HG03025 (cell line): ENCODE data around the gene GET3.
"Not testable (repeated sequence)": the region's sequence is repeated elsewhere in the genome, so short reads cannot be mapped to it uniquely, and the experiment has no call there.

Experiments
- ATAC-seq: cut with Tn5 transposase; IDR thresholded peaks from one replicate; pipeline ENCODE4 v1.9.1; 2021; ENCODE audit warnings: mild to moderate bottlenecking, moderate library complexity; ENCODE audit not compliant: unreplicated experiment, low FRiP score

Gene GET3

DNA sequence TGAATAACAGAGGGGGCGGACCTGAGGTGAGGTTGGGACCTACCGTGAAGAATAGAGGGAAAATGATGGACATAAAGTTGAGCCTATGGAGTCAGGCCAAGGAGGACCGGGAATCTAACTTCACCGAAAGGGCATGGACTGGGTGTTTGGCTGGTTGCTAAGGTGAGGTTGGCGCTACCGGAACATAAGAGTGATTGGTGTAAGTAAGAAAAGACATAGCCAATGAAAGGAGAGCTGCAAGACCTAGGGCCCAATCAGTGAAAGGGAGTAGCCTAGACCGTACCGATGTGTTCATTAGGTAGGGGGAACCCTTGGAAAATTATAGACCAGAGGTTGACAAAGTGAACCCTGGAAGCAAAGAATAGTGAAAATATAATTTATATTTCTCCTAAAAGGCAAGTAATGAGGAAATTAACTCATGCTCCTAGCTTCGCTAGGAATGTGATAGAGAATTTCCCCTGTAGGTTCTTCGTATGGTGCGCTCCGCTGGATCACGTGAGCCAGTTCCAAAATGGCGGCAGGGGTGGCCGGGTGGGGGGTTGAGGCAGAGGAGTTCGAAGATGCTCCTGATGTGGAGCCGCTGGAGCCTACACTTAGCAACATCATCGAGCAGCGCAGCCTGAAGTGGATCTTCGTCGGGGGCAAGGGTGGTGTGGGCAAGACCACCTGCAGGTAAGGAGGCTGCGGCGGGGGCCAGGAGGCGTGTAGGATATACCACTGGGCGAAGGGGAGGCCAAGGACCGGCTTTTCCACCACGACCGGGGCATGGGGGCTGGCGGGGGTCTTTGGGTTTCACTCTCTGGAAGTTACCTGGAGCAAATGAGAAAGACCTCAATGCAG is at the start of gene GET3:
GET3 (plus strand) TSS at position 503 of the 840 bp plus-strand sequence; CDS start at position 512, 9 bp downstream.
- ATAC-seq: peak; percentile 61

DNA sequence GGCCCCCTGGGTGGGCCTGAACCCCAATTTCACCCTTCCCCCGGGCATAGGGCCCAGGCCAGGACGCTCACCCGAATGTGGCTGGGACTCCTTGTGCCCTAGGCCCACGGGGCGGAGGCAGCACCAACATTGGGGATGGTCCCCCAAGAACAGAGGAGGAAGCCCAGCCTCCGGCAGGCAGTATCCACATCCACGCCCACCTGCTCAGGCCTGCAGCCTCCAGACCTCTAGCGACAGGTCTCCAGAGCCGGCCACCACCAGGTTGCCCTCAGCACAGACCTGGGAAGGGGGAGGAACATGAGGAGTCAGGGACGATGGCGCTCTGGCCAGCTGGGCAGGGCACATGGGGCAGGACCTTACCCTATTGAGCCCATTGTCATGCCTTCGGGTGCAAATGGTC is 48.3 kb upstream of the GET3 start:
- no peak for ATAC-seq

DNA sequence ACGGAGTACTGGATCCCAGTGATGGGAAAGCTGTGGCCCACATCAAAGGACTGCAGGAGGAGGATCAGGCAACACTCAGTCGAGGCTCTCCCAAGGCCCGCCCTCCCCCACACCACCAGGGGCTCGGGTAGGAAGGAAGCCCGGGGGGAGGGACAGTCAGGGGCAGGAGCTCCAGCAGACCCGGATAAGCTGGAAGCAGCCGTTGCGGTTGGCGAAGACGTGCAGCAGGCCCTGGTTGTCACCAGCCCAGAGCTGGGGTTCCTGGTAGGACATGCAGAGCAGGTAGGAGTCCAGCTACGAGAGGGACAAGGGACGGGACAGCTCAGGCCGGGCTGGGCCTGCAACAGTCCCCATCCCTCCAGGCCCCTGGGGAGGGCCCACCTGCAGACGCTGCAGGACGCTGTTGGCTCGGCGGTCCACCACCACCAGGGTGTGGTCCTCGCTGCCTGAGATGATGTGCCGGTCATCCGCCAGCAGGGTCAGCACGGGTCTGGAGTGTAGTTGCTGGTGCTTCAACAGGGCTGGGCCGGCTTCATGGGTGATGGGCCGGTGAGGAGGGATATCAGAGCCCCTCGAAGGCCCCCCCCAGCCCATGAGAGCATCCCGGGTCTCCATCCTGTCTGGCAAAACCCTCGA is 47.6 kb upstream of the GET3 start:
- no peak for ATAC-seq

DNA sequence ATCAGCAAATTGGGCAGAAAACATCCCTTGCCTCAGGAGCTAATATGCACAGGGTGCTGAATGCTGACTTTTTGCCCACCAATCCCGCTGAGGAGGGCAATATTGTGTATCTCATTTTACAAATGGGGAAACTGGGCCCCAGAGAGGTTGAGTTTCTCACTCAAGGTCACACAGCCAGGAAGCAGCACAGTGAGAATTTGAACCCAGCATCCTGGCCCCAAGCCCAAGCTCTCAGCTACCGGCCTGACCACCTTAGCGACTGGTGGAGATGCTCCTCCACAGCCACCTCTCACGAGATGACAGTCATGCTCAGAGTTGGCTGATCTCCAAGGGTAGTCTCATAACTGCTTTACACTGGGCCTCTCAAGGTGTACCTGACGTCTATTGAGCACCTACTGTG is 44.3 kb upstream of the GET3 start:
- ATAC-seq: no peak

DNA sequence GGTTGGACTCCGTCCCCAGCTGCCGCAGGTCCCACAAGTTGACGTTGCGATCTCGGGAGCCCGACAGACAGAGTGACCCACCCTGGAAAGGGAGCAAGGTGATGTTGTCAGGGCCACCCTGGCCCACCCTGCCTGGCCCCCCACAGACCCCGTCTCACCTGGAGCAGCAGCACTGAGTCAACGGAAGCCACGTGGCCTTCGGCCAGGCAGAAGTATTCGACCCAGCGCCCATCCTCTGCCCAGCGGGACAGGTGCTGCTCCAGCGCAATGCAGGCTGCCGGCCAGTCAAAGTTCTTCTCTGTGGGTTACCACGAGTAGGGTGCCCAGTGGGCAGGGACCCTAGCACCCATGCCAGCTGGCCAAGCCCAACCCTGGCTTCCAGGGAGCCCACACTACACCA is 42.7 kb upstream of the GET3 start:
- no peak for ATAC-seq

DNA sequence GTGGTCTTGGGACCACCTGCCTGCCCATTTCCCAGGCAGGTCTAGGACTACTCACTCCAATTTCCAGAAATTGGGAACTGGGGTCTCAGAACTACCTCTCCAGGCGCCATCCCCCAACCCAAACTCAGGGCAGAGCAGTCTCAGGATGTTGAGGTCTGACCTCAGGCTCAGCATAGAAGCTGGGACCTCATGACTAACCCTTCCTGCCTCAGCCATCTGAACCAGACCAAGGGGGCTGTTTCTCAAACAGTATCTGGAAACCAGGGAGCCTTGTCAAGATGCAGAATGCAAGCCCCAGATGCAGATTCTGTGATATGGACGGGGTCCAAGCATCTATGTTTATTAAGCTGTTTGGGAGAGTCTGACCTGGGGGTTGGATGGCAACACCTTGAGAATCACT is 42.2 kb upstream of the GET3 start:
- ATAC-seq: no peak

DNA sequence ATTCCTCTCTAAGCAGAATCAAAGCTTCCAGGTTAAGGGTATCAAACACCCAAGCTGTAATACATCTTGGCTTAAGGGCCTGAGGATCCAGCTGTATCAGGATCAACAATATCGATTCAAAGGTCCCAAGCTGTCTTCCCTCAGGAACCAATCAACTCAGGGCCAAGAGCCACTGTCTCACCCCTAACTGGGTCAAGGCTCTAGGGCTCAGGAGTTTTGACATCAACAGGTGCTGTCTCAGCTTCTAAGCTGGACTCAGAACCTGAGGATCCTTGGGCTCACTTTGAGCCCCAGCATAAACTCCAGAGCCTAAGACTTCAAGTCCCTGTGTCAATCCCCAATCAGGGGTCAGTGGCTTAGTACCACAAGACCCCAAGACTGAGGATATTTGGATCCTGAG is 41.8 kb upstream of the GET3 start:
- ATAC-seq: no peak

DNA sequence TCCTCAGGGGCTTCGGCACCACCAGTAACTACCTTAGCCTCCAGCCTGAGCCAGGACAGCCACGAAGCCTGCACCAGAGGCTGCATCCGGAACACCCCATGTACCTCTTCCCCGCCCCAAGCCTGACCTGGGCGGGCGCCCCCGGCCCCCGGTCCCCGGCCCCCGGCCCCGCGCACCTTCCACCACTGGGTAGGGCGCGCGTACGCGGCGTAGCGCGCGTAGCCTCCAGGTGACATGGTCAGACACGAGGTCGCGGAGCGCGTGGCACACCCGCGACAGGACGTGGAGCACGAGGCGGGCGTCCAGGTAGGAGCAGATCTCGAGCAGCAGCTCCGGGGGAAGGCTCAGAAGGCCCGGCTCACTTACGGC is 41.3 kb upstream of the GET3 start:
- no peak for ATAC-seq

DNA sequence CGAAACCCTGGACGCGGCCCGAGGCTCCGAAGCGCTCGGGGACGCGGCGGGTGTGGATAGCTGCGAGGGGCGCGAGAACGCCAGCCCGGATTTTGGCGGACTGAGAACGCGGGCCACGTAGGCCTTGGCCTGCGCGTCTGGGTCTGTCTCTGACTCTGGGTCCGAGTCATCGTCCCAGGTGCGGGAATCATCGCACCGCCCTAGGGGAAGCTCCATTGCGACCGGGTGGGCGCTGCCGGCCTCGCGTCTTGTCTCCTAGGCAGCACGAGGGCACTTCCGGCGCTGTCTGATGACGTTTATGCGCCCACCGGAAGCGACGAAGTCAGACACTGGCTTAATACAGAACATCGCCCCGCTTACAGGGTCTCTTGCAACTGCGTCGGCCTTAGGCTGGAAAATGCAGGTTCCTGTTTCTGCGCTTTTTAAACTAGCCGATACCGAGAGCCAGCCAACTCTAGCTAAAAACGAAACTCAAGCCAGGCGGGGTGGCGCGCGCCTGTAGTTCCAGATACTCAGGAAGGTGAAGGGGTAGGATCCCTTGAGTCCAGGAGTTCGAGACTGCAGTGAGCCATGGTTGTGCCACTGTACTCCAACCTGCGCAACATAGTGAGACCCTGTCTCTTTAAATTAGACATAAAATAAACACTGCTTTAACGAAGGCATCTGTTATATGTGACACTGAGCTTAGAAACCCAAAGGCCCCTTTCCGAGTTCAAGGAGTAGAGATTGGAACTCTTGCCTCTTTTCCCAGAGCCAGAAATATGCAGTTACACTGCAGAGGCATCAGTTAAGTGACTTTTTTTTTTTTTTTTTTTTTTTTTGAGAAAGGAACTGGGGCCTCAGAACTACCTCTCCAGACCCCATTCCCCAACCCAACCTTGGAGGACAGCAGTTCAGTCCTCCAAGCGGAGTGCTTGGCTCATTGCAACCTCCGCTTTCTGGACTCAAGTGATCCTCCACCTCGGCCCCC is 40.6 kb upstream of the GET3 start, which contains the start of gene FBXW9:
FBXW9 (minus strand) TSS at position 266 of the 970 bp plus-strand sequence; CDS start at position 216, 50 bp downstream.
- ATAC-seq: no peak

DNA sequence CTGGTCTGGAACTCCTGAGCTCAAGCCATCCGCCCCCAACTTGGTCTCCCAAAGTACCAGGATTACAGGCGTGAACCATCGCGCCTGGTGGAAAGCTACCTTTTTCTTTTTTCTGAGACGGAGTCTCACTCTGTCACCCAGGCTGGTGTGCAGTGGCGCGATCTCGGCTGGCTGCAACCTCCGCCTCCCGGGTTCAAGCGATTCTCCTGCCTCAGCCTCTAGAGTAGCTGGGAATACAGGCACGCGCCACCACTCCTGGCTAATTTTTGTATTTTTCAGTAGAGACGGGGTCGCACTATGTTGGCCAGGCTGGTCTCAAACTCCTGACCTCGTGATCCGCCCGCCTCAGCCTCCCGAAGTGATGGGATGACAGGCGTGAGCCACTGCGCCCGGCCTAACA is 39.9 kb upstream of the GET3 start:
- ATAC-seq: not testable (repeated sequence)

DNA sequence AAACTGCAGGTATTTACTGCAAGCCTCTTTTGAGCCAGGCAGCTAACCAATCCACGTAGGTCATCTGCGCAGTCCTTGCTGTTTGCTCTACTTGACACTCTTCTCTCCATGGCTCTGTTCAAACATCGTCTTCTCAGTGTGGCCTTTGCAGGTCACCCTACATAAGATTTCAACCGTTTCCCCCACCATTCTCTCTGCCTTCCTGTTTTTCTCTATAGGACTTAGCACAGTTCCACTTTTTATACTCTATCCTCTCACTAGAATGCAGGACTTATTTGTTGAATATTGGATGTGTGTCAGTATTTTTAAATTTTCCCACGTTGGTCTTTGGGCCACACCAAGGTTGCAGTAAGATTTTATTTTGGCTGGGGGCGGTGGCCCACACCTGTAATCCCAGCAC is 39.2 kb upstream of the GET3 start:
- ATAC-seq: no peak

DNA sequence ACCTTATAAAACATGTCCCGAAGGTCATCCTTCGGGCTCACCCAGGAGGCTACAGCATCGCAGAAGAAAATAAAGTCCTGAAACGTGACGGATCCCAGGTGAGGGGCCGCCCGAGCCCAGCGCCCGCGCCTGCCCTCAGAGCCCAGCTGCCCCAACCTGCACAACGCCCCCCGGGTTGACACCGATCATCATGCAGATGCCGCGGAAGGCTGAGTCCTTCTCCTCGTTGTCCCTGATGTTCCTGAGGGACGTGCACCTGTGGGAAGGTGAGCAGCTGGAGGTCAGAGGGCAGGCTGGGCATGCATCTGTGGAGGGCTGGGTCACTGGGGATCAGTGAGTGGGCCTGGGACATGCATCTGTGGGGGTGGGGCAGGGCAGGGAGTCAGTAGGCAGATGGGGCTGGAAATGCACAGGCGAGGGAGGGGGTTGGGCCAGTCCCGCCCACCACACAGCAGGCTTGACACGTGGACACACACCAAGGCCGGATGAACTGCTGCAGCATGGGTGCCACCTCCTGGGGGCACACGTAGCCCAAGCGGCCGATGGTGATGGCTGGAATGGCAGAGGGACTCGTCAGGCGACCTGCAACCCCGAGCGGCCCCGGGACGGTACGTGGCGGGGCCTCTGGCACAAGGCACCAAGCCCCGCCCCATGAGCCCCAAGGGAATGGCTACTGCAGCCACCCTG is 35.6 kb upstream of the GET3 start:
- no peak for ATAC-seq

DNA sequence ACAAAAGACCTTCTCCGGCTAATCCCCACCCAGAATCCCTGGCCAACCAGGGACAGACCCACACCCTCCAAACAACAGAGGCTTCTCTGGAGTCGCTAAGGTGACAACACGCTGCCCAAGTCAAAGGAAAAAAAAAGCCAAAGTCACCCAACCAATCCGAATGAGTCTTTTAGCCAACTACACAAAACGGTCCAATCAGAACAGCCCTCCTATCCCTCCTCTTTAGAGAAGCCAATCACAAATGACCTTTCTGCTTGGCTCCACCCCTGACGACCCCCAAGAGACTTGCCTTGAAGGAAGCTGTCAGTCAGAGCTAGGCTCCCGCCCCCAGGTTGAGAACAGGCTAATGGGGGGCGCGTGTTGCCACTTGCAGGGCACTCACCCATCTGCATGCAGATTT is 34.3 kb upstream of the GET3 start:
- no peak for ATAC-seq

DNA sequence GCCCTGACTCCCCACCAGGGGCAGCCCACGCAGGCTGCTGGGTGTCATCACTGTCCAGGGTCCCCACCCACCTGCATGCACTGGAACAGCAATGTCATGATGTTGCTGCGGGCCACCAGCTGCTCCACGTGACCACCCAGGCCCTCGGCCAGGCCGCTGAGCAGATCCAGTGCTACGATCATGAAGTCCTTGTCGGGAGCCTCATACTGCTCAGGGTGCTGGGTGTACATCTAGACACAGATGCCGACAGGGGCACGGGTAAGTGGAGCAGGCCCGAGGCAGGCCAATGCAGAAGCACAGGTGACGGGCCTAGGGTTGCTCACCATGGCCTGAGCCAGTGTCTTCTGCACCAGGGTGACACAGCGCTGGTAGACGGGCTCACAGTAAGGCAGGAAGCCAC is 32.1 kb upstream of the GET3 start:
- ATAC-seq: no peak

DNA sequence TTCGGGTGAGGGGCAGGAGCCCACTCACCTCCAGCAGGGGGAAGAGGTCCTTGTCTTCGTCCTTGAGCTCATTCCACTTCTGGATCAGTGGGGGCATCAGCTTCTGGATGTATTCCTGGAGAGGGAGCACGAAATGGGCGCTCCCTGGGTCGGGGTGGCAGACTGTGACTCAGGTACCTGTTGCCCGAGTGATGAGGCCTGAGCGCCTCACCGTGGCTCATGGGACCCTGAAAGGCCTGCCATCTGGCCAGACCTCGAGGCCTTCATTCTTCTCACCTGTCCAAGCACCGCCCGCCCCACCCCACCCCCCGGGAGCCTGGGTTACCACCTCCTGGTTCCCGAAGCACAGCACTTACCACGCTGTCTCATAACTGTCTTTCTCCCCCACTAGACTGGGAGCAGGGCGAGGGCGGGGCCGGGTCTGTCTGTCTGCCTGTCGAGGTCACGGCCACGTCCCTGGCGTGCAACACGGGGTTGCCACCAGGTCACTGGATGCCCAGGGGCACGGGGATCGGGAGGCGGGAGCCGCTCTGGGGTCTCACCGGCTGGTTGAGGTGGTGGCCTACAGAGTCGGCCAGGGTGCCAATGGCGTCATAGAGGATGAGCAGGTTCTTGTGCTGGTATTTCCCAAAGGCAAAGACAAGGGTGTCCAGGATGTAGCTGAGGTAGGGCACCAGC is 31.5 kb upstream of the GET3 start:
- no peak for ATAC-seq

DNA sequence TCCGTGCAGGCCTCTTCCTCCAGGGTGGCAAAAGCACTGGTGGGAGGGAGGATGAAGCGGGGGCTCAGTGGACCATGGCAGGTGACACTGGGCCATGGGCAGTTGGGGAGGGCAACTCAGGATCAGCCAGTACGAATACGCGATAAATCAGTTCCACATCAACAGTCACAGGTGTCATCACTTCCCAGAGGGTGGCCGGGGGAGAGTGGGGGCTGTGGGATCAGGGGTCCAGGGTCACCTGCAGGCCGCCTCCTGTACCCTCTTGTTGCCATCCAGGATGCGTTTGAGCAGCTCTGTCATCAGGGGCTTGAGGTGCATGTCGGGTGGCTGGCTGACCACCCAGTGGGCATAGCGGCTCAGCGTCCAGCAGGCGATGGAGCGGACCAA is 31.0 kb upstream of the GET3 start:
- no peak for ATAC-seq

DNA sequence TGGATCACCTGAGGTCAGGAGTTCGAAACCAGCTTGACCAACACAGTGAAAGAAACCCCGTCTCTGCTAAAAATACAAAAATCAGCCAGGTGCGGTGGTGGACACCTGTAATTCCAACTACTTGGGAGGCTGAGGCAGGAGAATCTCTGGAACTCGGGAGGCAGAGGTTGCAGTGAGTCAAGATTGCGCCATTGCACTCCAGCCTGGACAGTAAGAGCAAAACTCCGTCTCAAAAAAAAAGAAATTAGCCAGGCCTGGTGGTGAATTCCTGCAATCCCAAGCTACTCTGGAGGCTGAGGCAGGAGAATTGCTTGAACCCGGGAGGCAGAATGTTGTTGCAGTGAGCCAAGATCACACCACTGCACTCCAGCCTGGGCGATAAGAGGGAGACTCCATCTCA is 28.7 kb upstream of the GET3 start:
- ATAC-seq: no peak

DNA sequence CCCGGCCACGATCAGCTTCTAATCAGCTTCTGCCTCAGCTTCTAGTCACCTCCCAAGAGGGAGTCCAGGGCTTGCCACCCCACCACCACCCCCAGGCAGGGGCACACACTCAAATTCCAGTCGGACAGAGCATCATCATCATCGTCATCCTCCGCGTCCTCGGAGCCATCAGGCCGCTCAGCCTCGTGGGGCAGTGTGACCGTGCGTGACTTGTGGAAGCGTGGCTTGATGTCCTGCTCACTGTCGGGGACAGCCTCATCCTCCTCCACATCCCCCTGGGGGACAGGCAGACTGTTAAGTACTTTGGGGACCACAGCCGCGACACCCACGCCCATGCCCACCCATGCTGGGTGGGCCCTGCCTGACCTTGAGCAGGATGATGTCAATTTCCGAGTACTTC is 26.1 kb upstream of the GET3 start:
- no peak for ATAC-seq

DNA sequence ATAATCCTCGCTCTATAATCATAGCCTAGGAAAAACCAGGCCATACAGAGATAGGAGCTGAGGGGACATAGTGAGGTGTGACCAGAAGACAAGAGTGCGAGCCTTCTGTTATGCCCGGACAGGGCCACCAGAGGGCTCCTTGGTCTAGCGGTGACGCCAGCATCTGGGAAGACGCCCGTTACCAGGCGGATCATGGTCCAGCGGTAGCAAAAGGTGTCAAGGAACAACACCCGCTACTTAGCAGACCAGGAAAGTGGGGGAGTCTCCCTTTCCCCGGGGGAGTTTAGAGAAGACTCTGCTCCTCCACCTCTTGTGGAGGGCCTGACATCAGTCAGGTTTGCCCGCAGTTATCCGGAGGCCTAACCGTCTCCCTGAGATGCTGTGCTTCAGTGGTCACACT is 25.2 kb upstream of the GET3 start:
- ATAC-seq: not testable (repeated sequence)

DNA sequence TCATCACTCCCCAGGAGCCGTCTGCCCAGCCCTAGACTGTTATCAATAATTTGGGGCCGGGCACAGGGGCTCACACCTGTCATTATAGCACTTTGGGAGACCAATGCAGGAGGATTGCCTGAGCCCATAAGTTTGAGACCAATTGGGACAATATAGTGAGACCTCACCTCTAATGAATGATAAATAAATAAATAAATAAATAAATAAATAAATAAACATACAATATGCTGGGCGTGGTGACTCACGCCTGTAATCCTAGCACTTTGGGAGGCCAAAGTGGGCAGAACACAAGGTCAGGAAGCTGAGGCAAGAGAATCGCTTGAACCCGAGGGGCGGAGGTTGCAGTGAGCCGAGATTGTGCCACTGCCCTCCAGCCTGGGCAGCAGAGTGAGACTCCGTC is 24.0 kb upstream of the GET3 start:
- ATAC-seq: not testable (repeated sequence)
